Breast epithelium (tissue), 4 donors: Measurements from ENCODE around the gene PDLIM5. TPM values are rescaled to one million over a fixed set of nuclear protein-coding genes. Genes with fewer than 3 reads are reported as not detected.

Experiments
- DNase-seq, 2 donors: peaks; one replicate each; pipeline ENCODE4 v3.0.0-alpha.2; 2019; ENCODE audit warnings: low spot score in 2 of 2
- H3K27ac ChIP-seq, 2 donors: fragments of 200-600 bp; sonication (generic) in 1 of 2; one replicate each; pipeline ENCODE4 v1.5.1; 2016 to 2019; ENCODE audit warnings: mild to moderate bottlenecking in 1 of 2
- H3K27me3 ChIP-seq, 2 donors: fragments of 200-600 bp; sonication (generic) in 1 of 2; one replicate each; pipeline versions ENCODE4 v1.5.1 to v1.6.0; 2017 to 2019; ENCODE audit warnings: control low read depth in 1 of 2, mild to moderate bottlenecking in 1 of 2
- H3K36me3 ChIP-seq: fragments of 200-600 bp; one replicate; pipeline ENCODE4 v1.5.1; 2019
- H3K4me1 ChIP-seq, 2 donors: fragments of 200-600 bp; sonication (generic); one replicate each; pipeline ENCODE4 v1.5.1; 2016 to 2019; ENCODE audit warnings: control low read depth in 1 of 2
- H3K4me3 ChIP-seq, 3 donors: fragments of 200-600 bp; sonication (generic); 1 replicate in 2 of 3; 2 replicates in 1 of 3; pipeline ENCODE4 v1.5.1; 2016 to 2019; ENCODE audit warnings: mild to moderate bottlenecking in 3 of 3, moderate library complexity in 2 of 3
- H3K9me3 ChIP-seq, 2 donors: fragments of 200-600 bp; sonication (generic) in 1 of 2; one replicate each; pipeline ENCODE4 v1.5.1; 2016 to 2019; ENCODE audit warnings: control low read depth in 1 of 2
- POLR2A ChIP-seq: fragments of 450-650 bp; IDR thresholded peaks from one replicate; pipeline ENCODE4 v1.6.1; 2016; ENCODE audit warnings: antibody characterized with exemption, mild to moderate bottlenecking, moderate library complexity
- POLR2AphosphoS5 ChIP-seq, 3 donors: sonication (generic); formaldehyde crosslinking; IDR thresholded peaks; one replicate each; pipeline ENCODE4 v1.6.1; 2017; ENCODE audit warnings: antibody characterized with exemption in 3 of 3
- intact Hi-C: fragments of 100-400 bp; cut with DNase I; formaldehyde crosslinking; loops from one replicate; pipeline ENCODE4 v1.15.1; 2023; ENCODE audit warnings: low total_unique reads
- total RNA-seq, 3 donors: library from RNA; depleted of rRNA; stranded (reverse); fragments of >200 nt; gene quantifications; one replicate each; pipeline ENCODE4 v1.1.0, GENCODE V29; 2016
- TF ChIP-seq, protein P1 (sequence below), 3 donors: fragments of 450-650 bp; IDR thresholded peaks; one replicate each; pipeline ENCODE4 v1.5.1; 2016 to 2017; ENCODE audit warnings: antibody characterized with exemption in 3 of 3, mild to moderate bottlenecking in 3 of 3, moderate library complexity in 3 of 3

PDLIM5 gene
- total RNA-seq, 3 donors from 2014 or later = 120 to 263 (median 158) TPM

DNA sequence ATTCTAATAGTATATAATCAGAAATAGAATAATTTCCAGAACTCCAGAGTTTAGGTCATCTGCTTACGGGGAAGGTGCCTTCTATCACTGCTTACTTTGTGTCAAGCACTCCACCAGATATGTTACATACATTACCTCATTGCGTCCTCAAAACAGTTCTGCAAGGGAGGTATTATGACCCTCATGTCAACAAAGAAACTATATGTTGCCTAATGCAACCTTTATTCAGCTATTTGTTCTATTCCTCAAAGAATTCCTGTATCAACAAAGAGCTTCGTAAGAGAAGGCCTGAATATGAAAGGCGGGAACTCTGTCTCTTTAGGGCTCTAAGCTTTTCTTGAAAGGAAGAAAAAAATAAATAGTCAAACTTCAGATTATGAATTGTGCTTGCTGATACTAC is 114.7 kb downstream of the PDLIM5 start:
- Histone ChIP-seq H3K27me3 (no peaks in the 10 kb centered on the region), H3K4me3 (no peak overlapping the region), H3K27ac (no peak overlapping the region), H3K36me3 (no peaks in the 10 kb centered on the region), H3K9me3 (no peaks in the 10 kb centered on the region), H3K4me1 (no peaks in the 10 kb centered on the region)
- intact Hi-C loops = no loop called here
- TF ChIP-seq POLR2A = no peak
- no peak for TF ChIP-seq POLR2AphosphoS5 (IDR thresholded peaks at IDR 0.05)
- TF ChIP-seq, protein P1, sequence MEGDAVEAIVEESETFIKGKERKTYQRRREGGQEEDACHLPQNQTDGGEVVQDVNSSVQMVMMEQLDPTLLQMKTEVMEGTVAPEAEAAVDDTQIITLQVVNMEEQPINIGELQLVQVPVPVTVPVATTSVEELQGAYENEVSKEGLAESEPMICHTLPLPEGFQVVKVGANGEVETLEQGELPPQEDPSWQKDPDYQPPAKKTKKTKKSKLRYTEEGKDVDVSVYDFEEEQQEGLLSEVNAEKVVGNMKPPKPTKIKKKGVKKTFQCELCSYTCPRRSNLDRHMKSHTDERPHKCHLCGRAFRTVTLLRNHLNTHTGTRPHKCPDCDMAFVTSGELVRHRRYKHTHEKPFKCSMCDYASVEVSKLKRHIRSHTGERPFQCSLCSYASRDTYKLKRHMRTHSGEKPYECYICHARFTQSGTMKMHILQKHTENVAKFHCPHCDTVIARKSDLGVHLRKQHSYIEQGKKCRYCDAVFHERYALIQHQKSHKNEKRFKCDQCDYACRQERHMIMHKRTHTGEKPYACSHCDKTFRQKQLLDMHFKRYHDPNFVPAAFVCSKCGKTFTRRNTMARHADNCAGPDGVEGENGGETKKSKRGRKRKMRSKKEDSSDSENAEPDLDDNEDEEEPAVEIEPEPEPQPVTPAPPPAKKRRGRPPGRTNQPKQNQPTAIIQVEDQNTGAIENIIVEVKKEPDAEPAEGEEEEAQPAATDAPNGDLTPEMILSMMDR (IDR thresholded peaks at IDR 0.05) = no peak
- DNase-seq = no peak

DNA sequence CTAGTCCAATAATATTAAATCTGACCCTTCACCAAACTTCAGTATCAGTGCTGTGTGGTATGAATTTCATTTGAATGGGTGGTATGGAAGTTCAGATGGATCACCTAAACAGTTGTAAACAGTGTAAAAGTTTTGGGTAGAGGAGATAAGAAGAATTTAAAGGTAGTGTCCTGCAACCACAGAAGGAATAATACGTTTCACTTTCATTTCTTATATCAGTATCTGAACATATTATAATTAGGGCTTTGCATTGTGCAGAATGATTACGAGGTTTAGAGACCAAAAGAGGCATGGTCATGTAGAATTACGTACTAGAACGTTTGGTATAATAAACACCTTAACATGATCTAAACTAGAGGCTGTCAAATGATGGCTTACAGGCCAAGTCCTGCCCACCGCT is 116.1 kb downstream of the PDLIM5 start:
- no peak overlapping the region for H3K4me3 ChIP-seq
- TF ChIP-seq, protein P1 (IDR thresholded peaks at IDR 0.05) = no peak
- no peaks in the 10 kb centered on the region for H3K4me1 ChIP-seq
- intact Hi-C loops = no loop called here
- H3K27me3 ChIP-seq = no peaks in the 10 kb centered on the region
- no peak overlapping the region for H3K27ac ChIP-seq
- DNase-seq = no peak
- H3K9me3 ChIP-seq = no peaks in the 10 kb centered on the region
- no peaks in the 10 kb centered on the region for H3K36me3 ChIP-seq

DNA sequence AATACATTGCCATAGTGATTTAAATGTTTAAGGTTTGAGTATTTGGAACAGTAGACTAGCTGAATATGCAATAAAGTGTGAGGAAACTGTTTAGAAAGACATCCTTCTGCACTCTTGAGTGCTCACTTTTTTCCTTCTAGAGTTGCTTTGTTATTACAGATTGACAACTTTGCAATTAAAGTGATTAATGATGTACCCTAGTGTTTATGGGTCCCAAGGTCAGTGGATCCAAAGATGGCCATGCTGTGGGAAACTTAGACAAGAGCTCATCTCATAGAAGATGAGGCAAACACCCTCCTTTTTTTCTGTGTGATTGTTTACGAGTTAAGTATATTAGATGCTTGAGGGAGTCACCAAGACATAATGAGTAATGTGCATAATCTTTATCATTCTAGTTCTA is 118.8 kb downstream of the PDLIM5 start:
- H3K4me3 ChIP-seq = no peak overlapping the region
- TF ChIP-seq POLR2A (no peak), POLR2AphosphoS5 (IDR thresholded peaks at IDR 0.05) (no peak)
- TF ChIP-seq, protein P1 (IDR thresholded peaks at IDR 0.05) = no peak
- intact Hi-C loops = no loop called here
- no peaks in the 10 kb centered on the region for H3K9me3 ChIP-seq
- DNase-seq = no peak
- no peaks in the 10 kb centered on the region for H3K36me3 ChIP-seq
- H3K27me3 ChIP-seq = no peaks in the 10 kb centered on the region
- H3K4me1 ChIP-seq = no peaks in the 10 kb centered on the region
- H3K27ac ChIP-seq = no peak overlapping the region

DNA sequence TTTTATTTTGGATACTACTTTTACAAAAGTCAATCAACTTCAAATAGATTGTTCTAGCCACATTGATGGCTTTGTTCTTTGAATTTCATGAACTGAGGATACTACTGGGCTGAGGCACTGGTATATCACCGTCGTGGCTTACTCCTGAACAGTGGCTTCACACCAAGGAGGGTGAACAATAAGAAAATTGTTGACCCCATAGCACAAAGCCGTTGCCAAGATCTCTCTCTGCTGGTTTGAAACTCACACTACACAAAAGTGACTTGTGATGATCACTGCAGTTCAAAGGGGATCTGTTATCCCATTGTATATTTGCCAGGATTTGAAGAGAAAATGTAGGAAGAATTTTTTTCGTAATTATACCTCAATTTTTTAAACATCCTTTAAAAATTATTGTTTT is 119.6 kb downstream of the PDLIM5 start:
- intact Hi-C loops = no loop called here
- no peaks in the 10 kb centered on the region for H3K4me1 ChIP-seq
- DNase-seq = no peak

DNA sequence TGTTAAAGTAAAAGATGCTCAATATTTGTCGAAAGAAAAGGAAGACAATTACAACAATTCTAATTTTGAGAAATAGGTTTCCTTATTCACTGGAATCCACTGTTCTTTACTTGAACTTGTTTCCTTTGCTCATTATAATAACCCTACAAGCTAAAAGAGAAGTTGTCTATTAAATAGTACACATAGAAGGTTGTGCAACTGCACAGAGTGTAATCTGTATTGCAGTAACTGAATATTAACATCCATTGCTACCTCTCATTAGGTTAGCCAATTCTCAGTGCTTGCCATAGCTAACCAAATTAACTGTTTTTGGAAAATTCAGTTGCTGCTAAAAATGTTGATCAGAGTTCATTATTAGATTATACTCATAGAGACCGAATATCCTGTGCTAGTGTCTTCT is 120.0 kb downstream of the PDLIM5 start:
- H3K27me3 ChIP-seq = no peaks in the 10 kb centered on the region
- no peak overlapping the region for H3K27ac ChIP-seq
- DNase-seq = no peak
- H3K9me3 ChIP-seq = no peaks in the 10 kb centered on the region
- no peaks in the 10 kb centered on the region for H3K36me3 ChIP-seq
- TF ChIP-seq POLR2AphosphoS5 (IDR thresholded peaks at IDR 0.05) (no peak), POLR2A (no peak)
- TF ChIP-seq, protein P1 (IDR thresholded peaks at IDR 0.05) = no peak
- no peak overlapping the region for H3K4me3 ChIP-seq
- no peaks in the 10 kb centered on the region for H3K4me1 ChIP-seq
- intact Hi-C loops = no loop called here

More for the DNA sequence above, 119.6 kb downstream of the PDLIM5 start:
- TF ChIP-seq, protein P1 (IDR thresholded peaks at IDR 0.05) = no peak
- TF ChIP-seq POLR2A (no peak), POLR2AphosphoS5 (IDR thresholded peaks at IDR 0.05) (no peak)
- H3K9me3 ChIP-seq = no peaks in the 10 kb centered on the region
- no peaks in the 10 kb centered on the region for H3K36me3 ChIP-seq
- no peaks in the 10 kb centered on the region for H3K27me3 ChIP-seq
- H3K27ac ChIP-seq = no peak overlapping the region
- no peak overlapping the region for H3K4me3 ChIP-seq
